Fibroblast of lung (primary cell): ENCODE measurements around the gene CNPPD1. TPM values are rescaled to one million over a fixed set of nuclear protein-coding genes. Genes with fewer than 3 reads are reported as not detected.

Experiments used
- DNase-seq, 2 donors: peaks; one replicate each; pipeline versions ENCODE4 v3.0.0 to v3.0.0-alpha.2; 2010; ENCODE audit warnings: low read depth in 2 of 2
- H2AFZ ChIP-seq: 2 replicates; pipeline ENCODE4 v1.5.1; 2012; ENCODE audit warnings: low read length, control low read depth, inconsistent platforms
- H3K27ac ChIP-seq: 2 replicates; pipeline ENCODE4 v1.5.1; 2011; ENCODE audit warnings: low read length, control low read depth; ENCODE audit not compliant: insufficient read depth
- H3K27me3 ChIP-seq: 2 replicates; pipeline ENCODE4 v1.5.1; 2011; ENCODE audit warnings: mild to moderate bottlenecking, low read length; ENCODE audit not compliant: control insufficient read depth, insufficient read depth
- H3K36me3 ChIP-seq: 2 replicates; pipeline ENCODE4 v1.5.1; 2011; ENCODE audit warnings: low read length; ENCODE audit not compliant: control insufficient read depth, insufficient read depth
- H3K4me1 ChIP-seq: 2 replicates; pipeline ENCODE4 v1.5.1; 2011; ENCODE audit warnings: low read length; ENCODE audit not compliant: control insufficient read depth, insufficient read depth; ENCODE audit errors: extremely low read depth
- H3K4me2 ChIP-seq: 2 replicates; pipeline ENCODE4 v1.5.1; 2011; ENCODE audit warnings: low read length, control low read depth; ENCODE audit not compliant: insufficient read depth; ENCODE audit errors: extremely low read depth
- H3K4me3 ChIP-seq, 4 experiments: fragments of 200-600 bp in 1 of 4; sonication (generic) in 1 of 4; replicated peaks in 1 of 4; 2 replicates each; pipeline ENCODE4 v1.5.1; 2011 to 2016; ENCODE audit warnings: low read length in 4 of 4, low read depth in 3 of 4, mild to moderate bottlenecking in 3 of 4, control low read depth in 2 of 4, inconsistent platforms in 1 of 4, mixed read lengths in 1 of 4; ENCODE audit not compliant: insufficient read depth in 1 of 4; ENCODE audit errors: control extremely low read depth in 1 of 4
- H3K79me2 ChIP-seq: 2 replicates; pipeline ENCODE4 v1.5.1; 2012; ENCODE audit warnings: mild to moderate bottlenecking, low read length, inconsistent platforms; ENCODE audit not compliant: control insufficient read depth, insufficient read depth
- H3K9ac ChIP-seq: 2 replicates; pipeline ENCODE4 v1.5.1; 2011; ENCODE audit warnings: mild to moderate bottlenecking, low read length, control low read depth; ENCODE audit not compliant: insufficient read depth
- H3K9me3 ChIP-seq: 2 replicates; pipeline ENCODE4 v1.5.1; 2012; ENCODE audit warnings: low read depth, low read length; ENCODE audit not compliant: control insufficient read depth, insufficient read depth
- H4K20me1 ChIP-seq: 2 replicates; pipeline ENCODE4 v1.5.1; 2011; ENCODE audit warnings: low read length; ENCODE audit not compliant: control insufficient read depth, insufficient read depth; ENCODE audit errors: extremely low read depth
- CTCF ChIP-seq, 2 donors: IDR thresholded peaks in 1 of 2; conservative IDR thresholded peaks in 1 of 2; 1 replicate in 1 of 2; 2 replicates in 1 of 2; pipeline ENCODE4 v1.5.1; 2011 to 2012; ENCODE audit warnings: low read length in 2 of 2, control low read depth in 1 of 2, inconsistent platforms in 1 of 2, low read depth in 1 of 2, mild to moderate bottlenecking in 1 of 2
- EZH2 ChIP-seq: IDR thresholded peaks from 2 replicates; pipeline ENCODE4 v1.5.1; 2012; ENCODE audit warnings: low read length, control low read depth, mild to moderate bottlenecking; ENCODE audit errors: missing control alignments
- polyA plus RNA-seq, 2 donors: library from polyadenylated mRNA; depleted of rRNA in 1 of 2; stranded (reverse) in 1 of 2; unstranded in 1 of 2; fragments of >200 nt; gene quantifications; 2 replicates each; pipeline ENCODE4 v1.2.1, GENCODE V29; 2011 to 2012; ENCODE audit warnings: missing spikeins in 1 of 2
- total RNA-seq: library from RNA; depleted of rRNA; stranded (reverse); fragments of >200 nt; gene quantifications from 2 replicates; pipeline ENCODE4 v1.2.1, GENCODE V29; 2014

The CNPPD1 gene
- total and polyA plus RNA-seq, 2 donors (not counting 1 experiment from before 2014, with no cell fraction given): 33.5 to 42.2 TPM

- H3K9me3 ChIP-seq: no peaks in the 10 kb centered on the region
- H3K27me3 ChIP-seq: no peaks in the 10 kb centered on the region
- peaks cover 17% of the 10 kb centered on the region for H3K36me3 ChIP-seq
- H3K27ac ChIP-seq: peak within 1 kb of the TSS; percentile 98
- TF ChIP-seq CTCF (conservative IDR thresholded peaks at IDR 0.05 in 1 of 2, IDR thresholded peaks at IDR 0.05 in 1 of 2; ENCODE audit: low read depth in 1 of 2, low read length in 2 of 2) (peak; percentile 5 to 11), EZH2 (no peak)
- peak within 1 kb of the TSS; percentile 98 for H3K4me2 ChIP-seq
- H2AFZ ChIP-seq: peak within 1 kb of the TSS; percentile 91
- peak within 1 kb of the TSS; percentile 91 for H3K9ac ChIP-seq
- no peaks in the 10 kb centered on the region for H4K20me1 ChIP-seq
- peak within 1 kb of the TSS; percentile 70 to 93 (median 84) for H3K4me3 ChIP-seq
- peak; percentile 85 to 93 for DNase-seq
- peaks cover 23% of the 10 kb centered on the region for H3K79me2 ChIP-seq
- peaks cover 9% of the 10 kb centered on the region for H3K4me1 ChIP-seq
Measured at GRCh38 chr2:219177552-219178376, 1.0 kb upstream of the CNPPD1 start, which contains the start of gene RETREG2. Gene RETREG2 (plus strand): TSS chr2:219178275. CDS start chr2:219178353, 78 bp downstream.

- peaks cover 13% of the 10 kb centered on the region for H3K36me3 ChIP-seq
- H2AFZ ChIP-seq: peak overlapping the region; percentile 61
- no peaks in the 10 kb centered on the region for H3K9me3 ChIP-seq
- peak overlapping the region; percentile 70 for H3K9ac ChIP-seq
- peak overlapping the region; percentile 98 for H3K27ac ChIP-seq
- TF ChIP-seq EZH2 (no peak), CTCF (conservative IDR thresholded peaks at IDR 0.05 in 1 of 2, IDR thresholded peaks at IDR 0.05 in 1 of 2; ENCODE audit: low read depth in 1 of 2, low read length in 2 of 2) (peak in 1 of 2 donors; percentile 4)
- peaks cover 23% of the 10 kb centered on the region for H3K79me2 ChIP-seq
- H3K4me1 ChIP-seq: peaks cover 12% of the 10 kb centered on the region
- H3K4me2 ChIP-seq: peak overlapping the region; percentile 97
- H3K27me3 ChIP-seq: no peaks in the 10 kb centered on the region
- H4K20me1 ChIP-seq: no peaks in the 10 kb centered on the region
- peak; percentile 27 to 38 for DNase-seq
- H3K4me3 ChIP-seq: peak overlapping the region; percentile 70 to 93 (median 78)
Measured at GRCh38 chr2:219175928-219176817, 552 bp downstream of the CNPPD1 start.

- peak overlapping the region; percentile 97 for H3K4me2 ChIP-seq
- H3K9ac ChIP-seq: no peak overlapping the region
- H3K36me3 ChIP-seq: peaks cover 13% of the 10 kb centered on the region
- H3K4me3 ChIP-seq: peak overlapping the region; percentile 70 to 93 (median 78)
- H3K27ac ChIP-seq: no peak overlapping the region
- no peaks in the 10 kb centered on the region for H4K20me1 ChIP-seq
- no peaks in the 10 kb centered on the region for H3K9me3 ChIP-seq
- no peak overlapping the region for H2AFZ ChIP-seq
- no peaks in the 10 kb centered on the region for H3K27me3 ChIP-seq
- H3K79me2 ChIP-seq: peaks cover 23% of the 10 kb centered on the region
- no peak for TF ChIP-seq EZH2
- no peak for TF ChIP-seq CTCF (conservative IDR thresholded peaks at IDR 0.05 in 1 of 2, IDR thresholded peaks at IDR 0.05 in 1 of 2; ENCODE audit: low read depth in 1 of 2, low read length in 2 of 2)
- H3K4me1 ChIP-seq: peaks cover 12% of the 10 kb centered on the region
- no peak for DNase-seq
Measured at GRCh38 chr2:219175486-219175885, 1.2 kb downstream of the CNPPD1 start.
